Mammary epithelial cell (primary cell): ENCODE data around the gene EMILIN3.

Experiments
- CTCF ChIP-seq, 2 donors: IDR thresholded peaks in 1 of 2; conservative IDR thresholded peaks in 1 of 2; 2 replicates each; pipeline ENCODE4 v1.5.1; 2011 to 2012; ENCODE audit warnings: inconsistent platforms in 2 of 2, low read length in 2 of 2, mild to moderate bottlenecking in 2 of 2, control low read depth in 1 of 2, low read depth in 1 of 2; ENCODE audit not compliant: insufficient read depth in 1 of 2; ENCODE audit errors: extremely low read depth in 1 of 2
- EZH2 ChIP-seq: IDR thresholded peaks from 2 replicates; pipeline ENCODE4 v1.6.1; 2012; ENCODE audit warnings: low read length, inconsistent platforms, borderline replicate concordance

GRCh38 chr20:41394081-41394480 is 27.5 kb upstream of the EMILIN3 start:
- TF ChIP-seq CTCF (conservative IDR thresholded peaks at IDR 0.05 in 1 of 2, IDR thresholded peaks at IDR 0.05 in 1 of 2; ENCODE audit: extremely low read depth in 1 of 2, insufficient read depth in 1 of 2, low read depth in 1 of 2, low read length in 2 of 2) = no peak
- TF ChIP-seq EZH2 = no peak
